HepG2 (cell line): Measurements from ENCODE around the gene CTDSP1. TPM values are rescaled to one million over a fixed set of nuclear protein-coding genes. Genes with fewer than 3 reads are reported as not detected.

ENCODE experiments used
- CC2D1A ChIP-seq: sonication (generic); formaldehyde crosslinking; IDR thresholded peaks from 2 replicates; pipeline ENCODE4 v1.8.1; 2023; ENCODE audit warnings: mild to moderate bottlenecking, missing genetic modification reagents
- DZIP1 ChIP-seq: sonication (generic); formaldehyde crosslinking; IDR thresholded peaks from 2 replicates; pipeline ENCODE4 v1.5.0; 2020; ENCODE audit warnings: mild to moderate bottlenecking, missing genetic modification reagents
- EP300 ChIP-seq, 3 experiments: sonication (generic) in 1 of 3; formaldehyde crosslinking in 1 of 3; IDR thresholded peaks; 2 replicates each; pipeline versions ENCODE4 v1.5.1 to v1.6.1; 2011 to 2020; ENCODE audit warnings: low read depth in 2 of 3, low read length in 2 of 3, borderline replicate concordance in 1 of 3, improper control_type of control experiment in 1 of 3, mild to moderate bottlenecking in 1 of 3, missing genetic modification reagents in 1 of 3, moderate library complexity in 1 of 3
- ERF ChIP-seq: IDR thresholded peaks from 2 replicates; pipeline ENCODE4 v1.6.1; 2018; ENCODE audit warnings: missing biosample characterization, missing genetic modification reagents
- KDM3A ChIP-seq: IDR thresholded peaks from 2 replicates; pipeline ENCODE4 v1.6.1; 2018; ENCODE audit warnings: low read depth, missing compliant biosample characterization
- PHF5A ChIP-seq: IDR thresholded peaks from one replicate; pipeline ENCODE4 v1.6.1; 2018; ENCODE audit warnings: low read depth, missing genetic modification reagents; ENCODE audit not compliant: unreplicated experiment
- PRMT3 ChIP-seq: sonication (generic); formaldehyde crosslinking; IDR thresholded peaks from 2 replicates; pipeline ENCODE4 v1.8.1; 2022; ENCODE audit warnings: low read depth, mild to moderate bottlenecking, moderate library complexity, missing genetic modification reagents, borderline replicate concordance
- RFX1 ChIP-seq: fragments of 450-650 bp; IDR thresholded peaks from 2 replicates; pipeline ENCODE4 v1.6.1; 2017
- ZNF142 ChIP-seq: sonication (generic); formaldehyde crosslinking; IDR thresholded peaks from 2 replicates; pipeline ENCODE4 v1.4.0; 2020; ENCODE audit warnings: missing genetic modification reagents
- ZNF318 ChIP-seq: sonication (generic); formaldehyde crosslinking; IDR thresholded peaks from 2 replicates; pipeline ENCODE4 v1.4.0; 2020; ENCODE audit warnings: mild to moderate bottlenecking, missing genetic modification reagents
- polyA plus RNA-seq, 8 experiments: library from polyadenylated mRNA; depleted of rRNA in 3 of 8; stranded (reverse) in 7 of 8; unstranded in 1 of 8; fragments of >200 nt; fragmentation: Illumina TruSeq in 4 of 8; extraction: Trizol in 4 of 8; gene quantifications; 2 replicates each; pipeline versions ENCODE4 v1.2.1 to v1.2.3, GENCODE V29; 2011 to 2016; ENCODE audit warnings: low read depth in 4 of 8, missing spikeins in 1 of 8, mixed read lengths in 1 of 8; ENCODE audit not compliant: insufficient read depth in 1 of 8
- total RNA-seq, 5 experiments: library from RNA; depleted of rRNA; stranded (reverse); fragments of >200 nt; fragmentation: Illumina TruSeq; extraction: Trizol; gene quantifications; 2 replicates each; pipeline ENCODE4 v1.2.3, GENCODE V29; 2016; ENCODE audit warnings: low read depth in 1 of 5

CTDSP1 gene
- total and polyA plus RNA-seq, 2 of the 13 experiments (the other 11 are each of a cell fraction or from before 2014, with no cell fraction given), result 91.0 to 268 TPM

- TF ChIP-seq ZNF318 (CRISPR knock-in tag), result no peak
- TF ChIP-seq RFX1, result no peak
- TF ChIP-seq ERF, result no peak; the same call in 1 of the 2 replicates
- no peak; the same call in 1 of the 2 replicates for TF ChIP-seq DZIP1 (CRISPR knock-in tag)
- no peak; a peak in 1 of 4 replicates for TF ChIP-seq EP300 (IDR thresholded peaks at IDR 0.05; ENCODE audit: low read depth in 2 of 2, low read length in 2 of 2)
- TF ChIP-seq EP300 (CRISPR knock-in tag; IDR thresholded peaks at IDR 0.05; ENCODE audit: borderline replicate concordance), result no peak
- TF ChIP-seq PRMT3 (CRISPR knock-in tag), result no peak
- TF ChIP-seq ZNF142 (CRISPR knock-in tag), result no peak
- no peak for TF ChIP-seq KDM3A (CRISPR knock-in tag)
- TF ChIP-seq PHF5A (CRISPR knock-in tag), result no peak
- TF ChIP-seq CC2D1A (CRISPR knock-in tag), result 0 out of 2 replicates have a peak, but pooled peaks have one; percentile 39
Measured at GRCh38 chr2:218400167-218400929, 680 bp downstream of the CTDSP1 start (continued).
